PC-3 (cell line): Measurements from ENCODE around the gene SYTL1.
A peak's percentile ranks its signal among the peaks of the same experiment; 100 is the strongest.

Source experiments
- EZH2 ChIP-seq: fragments of 300-600 bp; sonication (generic); IDR thresholded peaks from one replicate; pipeline ENCODE4 v1.6.1; 2017; ENCODE audit warnings: antibody characterized with exemption, mild to moderate bottlenecking, low read length; ENCODE audit not compliant: unreplicated experiment
- EZH2phosphoT487 ChIP-seq: fragments of 300-600 bp; sonication (generic); IDR thresholded peaks from 2 replicates; pipeline ENCODE4 v1.6.1; 2018; ENCODE audit warnings: mild to moderate bottlenecking, antibody characterized with exemption, low read length, borderline replicate concordance
- TF ChIP-seq, protein P1 (sequence below): fragments of 300-600 bp; sonication (generic); conservative IDR thresholded peaks from 2 replicates; pipeline ENCODE4 v1.5.1; 2017; ENCODE audit warnings: antibody characterized with exemption, low read depth, mild to moderate bottlenecking, low read length

DNA sequence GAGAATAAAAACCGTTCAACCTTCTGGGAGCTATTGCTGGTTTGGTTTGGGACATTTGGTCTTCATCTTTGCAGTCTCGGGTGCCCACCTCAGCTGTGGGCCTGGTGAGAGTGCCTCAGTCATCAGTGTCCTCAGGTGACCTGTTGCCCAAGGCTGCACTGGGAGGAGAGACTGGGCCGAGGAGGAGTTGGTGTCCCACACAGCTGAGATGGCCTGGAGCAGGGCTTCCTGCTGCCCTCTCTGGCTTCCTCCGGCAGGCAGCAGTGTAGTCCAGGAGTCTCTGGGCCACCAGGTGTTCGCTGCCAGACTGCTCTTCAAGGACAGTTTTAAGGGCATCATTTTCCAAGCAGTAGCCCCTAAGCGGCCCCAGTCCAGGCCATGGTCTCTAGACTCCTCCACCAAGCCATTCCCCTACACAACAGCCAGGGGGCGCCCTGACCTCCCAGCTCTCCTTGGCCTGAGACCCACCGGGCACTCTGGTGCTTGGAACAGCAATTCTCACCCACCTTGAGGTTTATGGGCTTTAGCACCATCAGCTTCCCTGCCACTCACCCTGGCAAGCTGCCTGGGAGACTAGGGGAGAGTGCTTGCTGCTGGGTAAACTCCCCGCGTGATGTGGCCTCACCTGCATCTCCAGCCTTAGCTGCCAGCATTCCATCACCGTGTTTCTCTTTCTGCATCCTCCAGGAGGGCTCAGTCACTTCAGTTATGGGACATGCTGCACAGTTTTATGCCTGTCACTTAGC, 9.1 kb upstream of the SYTL1 start:
- TF ChIP-seq, protein P1, sequence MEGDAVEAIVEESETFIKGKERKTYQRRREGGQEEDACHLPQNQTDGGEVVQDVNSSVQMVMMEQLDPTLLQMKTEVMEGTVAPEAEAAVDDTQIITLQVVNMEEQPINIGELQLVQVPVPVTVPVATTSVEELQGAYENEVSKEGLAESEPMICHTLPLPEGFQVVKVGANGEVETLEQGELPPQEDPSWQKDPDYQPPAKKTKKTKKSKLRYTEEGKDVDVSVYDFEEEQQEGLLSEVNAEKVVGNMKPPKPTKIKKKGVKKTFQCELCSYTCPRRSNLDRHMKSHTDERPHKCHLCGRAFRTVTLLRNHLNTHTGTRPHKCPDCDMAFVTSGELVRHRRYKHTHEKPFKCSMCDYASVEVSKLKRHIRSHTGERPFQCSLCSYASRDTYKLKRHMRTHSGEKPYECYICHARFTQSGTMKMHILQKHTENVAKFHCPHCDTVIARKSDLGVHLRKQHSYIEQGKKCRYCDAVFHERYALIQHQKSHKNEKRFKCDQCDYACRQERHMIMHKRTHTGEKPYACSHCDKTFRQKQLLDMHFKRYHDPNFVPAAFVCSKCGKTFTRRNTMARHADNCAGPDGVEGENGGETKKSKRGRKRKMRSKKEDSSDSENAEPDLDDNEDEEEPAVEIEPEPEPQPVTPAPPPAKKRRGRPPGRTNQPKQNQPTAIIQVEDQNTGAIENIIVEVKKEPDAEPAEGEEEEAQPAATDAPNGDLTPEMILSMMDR: peak; percentile 86
- TF ChIP-seq EZH2phosphoT487: no peak
- no peak for TF ChIP-seq EZH2
